H1 (cell line): ENCODE data around the gene PARM1. TPM values are rescaled to one million over a fixed set of nuclear protein-coding genes. Genes with fewer than 3 reads are reported as not detected.

Source experiments
- CTCF ChIA-PET: fragments of 300-600 bp; sonication (Branson Sonifier 250); formaldehyde crosslinking; loops from one replicate; lab custom pipeline; 2021; ENCODE audit not compliant: partially characterized antibody; lab: Charles Lee
- POLR2A ChIA-PET: fragments of 300-600 bp; sonication (Branson Sonifier 250); formaldehyde crosslinking; loops from one replicate; lab custom pipeline; 2021; ENCODE audit warnings: inconsistent platforms; ENCODE audit not compliant: partially characterized antibody; lab: Charles Lee
- DNase-seq, 2 experiments: peaks; one replicate each; pipeline versions ENCODE4 v3.0.0 to v3.0.0-alpha.2; 2010 to 2022; ENCODE audit warnings: low spot score in 2 of 2, low read depth in 1 of 2, mixed read lengths in 1 of 2
- FAIRE-seq: peaks from 2 replicates; lab custom pipeline; 2011; peaks lifted over from hg19 to GRCh38; lab: Jason Lieb, UNC
- H2AFZ ChIP-seq: 2 replicates; pipeline ENCODE4 v1.8.1; 2012; ENCODE audit warnings: low read length, inconsistent platforms
- H2AK5ac ChIP-seq: 2 replicates; pipeline ENCODE4 v1.6.1; 2013; ENCODE audit warnings: low read depth, low read length
- H2BK120ac ChIP-seq: replicated peaks from 2 replicates; pipeline ENCODE3; 2013; ENCODE audit warnings: low read depth, low read length, inconsistent platforms
- H2BK12ac ChIP-seq: 2 replicates; pipeline ENCODE4 v1.6.1; 2013; ENCODE audit warnings: low read depth, low read length
- H2BK15ac ChIP-seq: 2 replicates; pipeline ENCODE4 v1.6.1; 2013; ENCODE audit warnings: low read length
- H2BK20ac ChIP-seq: 2 replicates; pipeline ENCODE4 v1.6.1; 2013; ENCODE audit warnings: low read length
- H2BK5ac ChIP-seq: 2 replicates; pipeline ENCODE4 v1.6.1; 2013; ENCODE audit warnings: low read depth, low read length
- H3K14ac ChIP-seq: 2 replicates; pipeline ENCODE4 v1.6.1; 2013; ENCODE audit warnings: inconsistent platforms; ENCODE audit not compliant: insufficient read length
- H3K18ac ChIP-seq: 2 replicates; pipeline ENCODE4 v1.6.1; 2013; ENCODE audit warnings: low read length; ENCODE audit errors: extremely low read depth
- H3K23ac ChIP-seq: 2 replicates; pipeline ENCODE4 v1.6.1; 2013; ENCODE audit warnings: inconsistent platforms; ENCODE audit not compliant: insufficient read length
- H3K23me2 ChIP-seq: 2 replicates; pipeline ENCODE4 v1.6.1; 2013; ENCODE audit warnings: low read depth, low read length
- H3K27ac ChIP-seq: 2 replicates; pipeline ENCODE4 v1.6.1; 2011; ENCODE audit warnings: low read depth, low read length, inconsistent platforms
- H3K27me3 ChIP-seq, 4 experiments: replicated peaks in 1 of 4; 1 replicate in 1 of 4; 2 replicates in 3 of 4; pipeline versions ENCODE4 v1.6.1 to v1.8.1; 2011 to 2013; ENCODE audit warnings: low read length in 3 of 4, mild to moderate bottlenecking in 3 of 4, inconsistent platforms in 2 of 4, mixed read lengths in 2 of 4, moderate library complexity in 1 of 4; ENCODE audit not compliant: control insufficient read depth in 3 of 4, insufficient read depth in 3 of 4; ENCODE audit errors: extremely low read depth in 1 of 4
- H3K36me3 ChIP-seq, 4 experiments: 2 replicates each; pipeline versions ENCODE4 v1.6.1 to v1.8.1; 2011 to 2013; ENCODE audit warnings: mild to moderate bottlenecking in 4 of 4, low read length in 3 of 4, moderate library complexity in 2 of 4, control low read depth in 1 of 4, inconsistent platforms in 1 of 4; ENCODE audit not compliant: insufficient read depth in 4 of 4, control insufficient read depth in 2 of 4
- H3K4ac ChIP-seq: replicated peaks from 2 replicates; pipeline ENCODE3; 2013; ENCODE audit warnings: low read length, low read depth, mixed read lengths, inconsistent platforms; ENCODE audit not compliant: insufficient read length
- H3K4me1 ChIP-seq, 4 experiments: replicated peaks in 1 of 4; 1 replicate in 1 of 4; 2 replicates in 3 of 4; pipeline versions ENCODE4 v1.6.1 to v1.8.1; 2011 to 2013; ENCODE audit warnings: low read length in 3 of 4, inconsistent platforms in 2 of 4, mixed read lengths in 1 of 4; ENCODE audit not compliant: insufficient read depth in 4 of 4, control insufficient read depth in 3 of 4
- H3K4me2 ChIP-seq, 2 experiments: 2 replicates each; pipeline versions ENCODE4 v1.6.1 to v1.8.1; 2011 to 2013; ENCODE audit warnings: low read depth in 2 of 2, low read length in 2 of 2, control low read depth in 1 of 2, inconsistent platforms in 1 of 2, mild to moderate bottlenecking in 1 of 2; ENCODE audit not compliant: insufficient read depth in 1 of 2
- H3K4me3 ChIP-seq, 4 experiments: fragments of 200-600, 300-600 bp in 1 of 4; sonication (generic), shearing (Covaris generic), sonication (Bioruptor Twin) in 1 of 4; 2 replicates each; pipeline versions ENCODE4 v1.5.1 to v1.8.1; 2011 to 2016; ENCODE audit warnings: low read length in 4 of 4, low read depth in 3 of 4, control low read depth in 2 of 4, inconsistent platforms in 2 of 4, mild to moderate bottlenecking in 2 of 4, mixed read lengths in 1 of 4, moderate library complexity in 1 of 4; ENCODE audit not compliant: insufficient read depth in 2 of 4; ENCODE audit errors: extremely low read depth in 1 of 4
- H3K56ac ChIP-seq: replicated peaks from 2 replicates; pipeline ENCODE3; 2013; ENCODE audit warnings: low read depth, mild to moderate bottlenecking, mixed read lengths, low read length, inconsistent platforms; ENCODE audit not compliant: insufficient read length
- H3K79me1 ChIP-seq: 2 replicates; pipeline ENCODE4 v1.6.1; 2013; ENCODE audit warnings: low read depth, low read length, control low read depth
- H3K79me2 ChIP-seq, 2 experiments: 2 replicates each; pipeline versions ENCODE4 v1.6.1 to v1.8.1; 2012 to 2013; ENCODE audit warnings: low read length in 2 of 2, mild to moderate bottlenecking in 2 of 2, inconsistent platforms in 1 of 2; ENCODE audit not compliant: insufficient read depth in 2 of 2, control insufficient read depth in 1 of 2
- H3K9ac ChIP-seq, 4 experiments: replicated peaks in 1 of 4; 1 replicate in 1 of 4; 2 replicates in 3 of 4; pipeline versions ENCODE4 v1.6.1 to v1.8.1; 2011 to 2013; ENCODE audit warnings: low read depth in 3 of 4, low read length in 3 of 4, control low read depth in 2 of 4, mild to moderate bottlenecking in 2 of 4, moderate library complexity in 2 of 4, inconsistent platforms in 1 of 4; ENCODE audit errors: extremely low read depth in 1 of 4
- H3K9me3 ChIP-seq, 2 experiments: 2 replicates each; pipeline versions ENCODE4 v1.6.1 to v1.8.1; 2012 to 2013; ENCODE audit warnings: mild to moderate bottlenecking in 2 of 2, moderate library complexity in 2 of 2, control low read depth in 1 of 2, inconsistent platforms in 1 of 2, low read depth in 1 of 2, low read length in 1 of 2, mixed read lengths in 1 of 2; ENCODE audit not compliant: insufficient read depth in 2 of 2
- H4K20me1 ChIP-seq, 2 experiments: replicated peaks in 1 of 2; 2 replicates each; pipeline versions ENCODE3 to v1.8.1; 2011 to 2013; ENCODE audit warnings: inconsistent platforms in 2 of 2, low read length in 2 of 2, mild to moderate bottlenecking in 1 of 2; ENCODE audit not compliant: insufficient read depth in 2 of 2, control insufficient read depth in 1 of 2
- H4K5ac ChIP-seq: 2 replicates; pipeline ENCODE4 v1.6.1; 2013; ENCODE audit warnings: low read length, low read depth, mixed read lengths, inconsistent platforms; ENCODE audit not compliant: insufficient read length
- H4K8ac ChIP-seq: 2 replicates; pipeline ENCODE4 v1.8.0; 2013; ENCODE audit warnings: mild to moderate bottlenecking, moderate library complexity, low read length, inconsistent platforms; ENCODE audit not compliant: insufficient read depth; ENCODE audit errors: extremely low read depth
- H4K91ac ChIP-seq: replicated peaks from 2 replicates; pipeline ENCODE3; 2013; ENCODE audit warnings: low read length, mixed read lengths, inconsistent platforms; ENCODE audit not compliant: insufficient read length
- ASH2L ChIP-seq: fragments of 200-600, 300-600 bp; sonication (generic); IDR thresholded peaks from one replicate; pipeline ENCODE4 v1.7.1; 2017; ENCODE audit warnings: low read length
- CBX8 ChIP-seq: fragments of 300-800, 300-1000 bp; sonication (generic); IDR thresholded peaks from 2 replicates; pipeline ENCODE4 v1.7.1; 2016; ENCODE audit warnings: low read depth, low read length, borderline replicate concordance
- GABPA ChIP-seq: IDR thresholded peaks from 2 replicates; pipeline ENCODE4 v1.6.1; 2011; ENCODE audit warnings: mild to moderate bottlenecking, low read length, moderate library complexity, borderline replicate concordance; ENCODE audit not compliant: insufficient read depth
- JUND ChIP-seq: IDR thresholded peaks from 2 replicates; pipeline ENCODE4 v1.6.1; 2011; ENCODE audit warnings: mild to moderate bottlenecking, improper control_type of control experiment, low read length
- KDM4A ChIP-seq: IDR thresholded peaks from one replicate; pipeline ENCODE4 v1.7.1; 2012; ENCODE audit warnings: low read depth, mild to moderate bottlenecking, moderate library complexity, low read length, inconsistent platforms; ENCODE audit not compliant: severe bottlenecking
- PHF8 ChIP-seq: fragments of 200-600 bp; sonication (generic); conservative IDR thresholded peaks from 2 replicates; pipeline ENCODE4 v1.7.1; 2012; ENCODE audit warnings: low read depth, mild to moderate bottlenecking, inconsistent platforms, low read length, moderate library complexity
- POU5F1 ChIP-seq: IDR thresholded peaks from 2 replicates; pipeline ENCODE4 v1.6.1; 2011; ENCODE audit warnings: low read depth, mild to moderate bottlenecking, low read length, moderate library complexity
- RAD21 ChIP-seq, 2 experiments: IDR thresholded peaks in 1 of 2; conservative IDR thresholded peaks in 1 of 2; 2 replicates each; pipeline ENCODE4 v1.6.1; 2011; ENCODE audit warnings: low read depth in 2 of 2, low read length in 2 of 2, improper control_type of control experiment in 1 of 2, inconsistent platforms in 1 of 2, mild to moderate bottlenecking in 1 of 2, moderate library complexity in 1 of 2
- RFX5 ChIP-seq: IDR thresholded peaks from 2 replicates; pipeline ENCODE4 v1.6.1; 2011; ENCODE audit warnings: low read depth, low read length, improper control_type of control experiment, borderline replicate concordance
- SIN3A ChIP-seq, 2 experiments: IDR thresholded peaks in 1 of 2; conservative IDR thresholded peaks in 1 of 2; 2 replicates each; pipeline ENCODE4 v1.6.1; 2011 to 2012; ENCODE audit warnings: low read length in 2 of 2, improper control_type of control experiment in 1 of 2, low read depth in 1 of 2, mild to moderate bottlenecking in 1 of 2
- SIRT6 ChIP-seq: IDR thresholded peaks from one replicate; pipeline ENCODE4 v1.7.1; 2012; ENCODE audit warnings: low read length, inconsistent platforms
- SUZ12 ChIP-seq: fragments of 200-600 bp; sonication (generic); IDR thresholded peaks from 2 replicates; pipeline ENCODE4 v1.6.1; 2012; ENCODE audit warnings: mild to moderate bottlenecking, inconsistent platforms, low read length, moderate library complexity, mixed read lengths
- TAF1 ChIP-seq: IDR thresholded peaks from 2 replicates; pipeline ENCODE4 v1.6.1; 2011; ENCODE audit warnings: mild to moderate bottlenecking, low read depth, low read length
- TBP ChIP-seq: IDR thresholded peaks from 2 replicates; pipeline ENCODE4 v1.6.1; 2011; ENCODE audit warnings: low read depth, low read length, improper control_type of control experiment
- YY1 ChIP-seq: IDR thresholded peaks from 2 replicates; pipeline ENCODE4 v1.6.1; 2011; ENCODE audit warnings: low read depth, mild to moderate bottlenecking, low read length
- WGBS, 2 experiments: shearing (Covaris generic) in 1 of 2; methylation state at CpG; one replicate each; pipeline versions ENCODE4 v1.1.6 to v1.1.7; 2013 to 2015; ENCODE audit warnings: low lambda C conversion rate in 2 of 2, mixed read lengths in 2 of 2, inconsistent platforms in 1 of 2, low coverage in 1 of 2, missing lambda C conversion rate in 1 of 2; ENCODE audit not compliant: insufficient replicate concordance in 2 of 2, insufficient coverage in 1 of 2, insufficient read length in 1 of 2; ENCODE audit errors: extremely low coverage in 1 of 2, missing lambda C conversion rate in 1 of 2; 5-methylcytosine and 5-hydroxymethylcytosine counted together
- polyA plus RNA-seq, 7 experiments: library from polyadenylated mRNA; depleted of rRNA in 3 of 7; stranded (reverse) in 5 of 7; unstranded in 2 of 7; fragments of >200 nt in 5 of 7; fragments of 200-250 nt in 2 of 7; gene quantifications; 1 replicate in 5 of 7; 2 replicates in 1 of 7; 4 replicates in 1 of 7; pipeline versions ENCODE4 v1.2.1 to v1.2.3, GENCODE V29; 2011 to 2013; ENCODE audit warnings: missing spikeins in 2 of 7, mixed read lengths in 2 of 7
- total RNA-seq: library from RNA; stranded (reverse); fragmentation: NEBNext Ultra II Directional; extraction: Animal tissue kit (Norgen Biotek cat#: 25700); gene quantifications from 2 replicates; pipeline ENCODE4 v1.2.1, GENCODE V29; 2021

Gene PARM1
- total and polyA plus RNA-seq, 2 of the 8 experiments (the other 6 are each of a cell fraction or from before 2014, with no cell fraction given): 2.0 to 5.3 TPM

DNA sequence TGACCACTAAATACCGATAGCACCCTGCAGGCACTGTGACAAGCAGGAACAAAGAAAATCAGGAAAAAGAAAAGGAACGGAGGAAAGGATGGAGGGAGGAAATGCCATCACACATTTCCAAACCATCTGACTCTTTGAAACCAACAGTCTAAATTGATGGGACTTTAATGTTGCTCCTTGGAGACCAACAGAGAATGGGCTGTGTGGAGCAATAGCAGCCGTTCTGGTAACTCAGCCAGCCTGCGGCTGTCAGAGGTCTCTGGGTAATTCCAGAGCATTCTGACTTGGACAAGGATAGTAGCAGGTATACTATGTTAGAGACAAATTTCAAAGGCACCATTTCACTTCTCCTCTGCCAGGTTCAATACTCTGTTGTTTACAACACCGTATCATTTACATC is 18.0 kb downstream of the PARM1 start:
- no peak for FAIRE-seq
- H4K20me1 ChIP-seq: no peaks in the 10 kb centered on the region
- H2BK20ac ChIP-seq: no peak overlapping the region
- ChIA-PET CTCF (interaction anchor here (0.9 kb wide), 1 partner anchor 16 kb away, joined by 3 read pairs; no protein-coding TSS in a partner anchor), POLR2A (no interaction called here)
- H3K23ac ChIP-seq: no peak overlapping the region
- no peak overlapping the region for H2BK15ac ChIP-seq
- no peaks in the 10 kb centered on the region for H3K36me3 ChIP-seq
- no peak overlapping the region for H3K4ac ChIP-seq
- no peak overlapping the region for H3K4me3 ChIP-seq
- H4K5ac ChIP-seq: no peak overlapping the region
- no peak overlapping the region for H3K27ac ChIP-seq
- H2BK120ac ChIP-seq: no peak overlapping the region
- no peak overlapping the region for H4K91ac ChIP-seq
- no peaks in the 10 kb centered on the region for H3K27me3 ChIP-seq
- H4K8ac ChIP-seq: no peak overlapping the region
- H3K23me2 ChIP-seq: no peaks in the 10 kb centered on the region
- H3K79me1 ChIP-seq: no peaks in the 10 kb centered on the region
- no peak overlapping the region for H2AFZ ChIP-seq
- no peak overlapping the region for H2BK12ac ChIP-seq
- no peaks in the 10 kb centered on the region for H3K9me3 ChIP-seq
- no peak for DNase-seq
- no peaks in the 10 kb centered on the region for H3K4me1 ChIP-seq
- H3K79me2 ChIP-seq: no peaks in the 10 kb centered on the region
- H3K14ac ChIP-seq: no peak overlapping the region
- no peak overlapping the region for H3K56ac ChIP-seq
- WGBS, 2 experiments: 90% methylated on average over 5 of the region's 5 CpGs; no CpG with 5 or more reads in 1 of the 2 experiments
- no peak overlapping the region for H3K18ac ChIP-seq
- H3K4me2 ChIP-seq: no peak overlapping the region
- no peak overlapping the region for H2BK5ac ChIP-seq
- H2AK5ac ChIP-seq: no peak overlapping the region
- H3K9ac ChIP-seq: no peak overlapping the region
- TF ChIP-seq TAF1: no peak
- TF ChIP-seq JUND: no peak
- TF ChIP-seq GABPA: no peak
- TF ChIP-seq ASH2L: no peak
- TF ChIP-seq CBX8: no peak
- TF ChIP-seq SIN3A (conservative IDR thresholded peaks at IDR 0.05 in 1 of 2, IDR thresholded peaks at IDR 0.05 in 1 of 2; ENCODE audit: low read depth in 1 of 2, low read length in 2 of 2): no peak
- no peak for TF ChIP-seq PHF8
- TF ChIP-seq RFX5: no peak
- TF ChIP-seq RAD21 (IDR thresholded peaks at IDR 0.05 in 1 of 2, conservative IDR thresholded peaks at IDR 0.05 in 1 of 2; ENCODE audit: low read depth in 2 of 2, low read length in 2 of 2): no peak
- TF ChIP-seq KDM4A: no peak
- TF ChIP-seq SIRT6: no peak
- no peak for TF ChIP-seq POU5F1
- no peak for TF ChIP-seq YY1
- no peak for TF ChIP-seq SUZ12
- TF ChIP-seq TBP: no peak
